ENCODE data around the gene CTXN1.
"Not testable (repeated sequence)": the region's sequence is repeated elsewhere in the genome, so short reads cannot be mapped to it uniquely, and the experiment has no call there.

CTXN1 gene

DNA sequence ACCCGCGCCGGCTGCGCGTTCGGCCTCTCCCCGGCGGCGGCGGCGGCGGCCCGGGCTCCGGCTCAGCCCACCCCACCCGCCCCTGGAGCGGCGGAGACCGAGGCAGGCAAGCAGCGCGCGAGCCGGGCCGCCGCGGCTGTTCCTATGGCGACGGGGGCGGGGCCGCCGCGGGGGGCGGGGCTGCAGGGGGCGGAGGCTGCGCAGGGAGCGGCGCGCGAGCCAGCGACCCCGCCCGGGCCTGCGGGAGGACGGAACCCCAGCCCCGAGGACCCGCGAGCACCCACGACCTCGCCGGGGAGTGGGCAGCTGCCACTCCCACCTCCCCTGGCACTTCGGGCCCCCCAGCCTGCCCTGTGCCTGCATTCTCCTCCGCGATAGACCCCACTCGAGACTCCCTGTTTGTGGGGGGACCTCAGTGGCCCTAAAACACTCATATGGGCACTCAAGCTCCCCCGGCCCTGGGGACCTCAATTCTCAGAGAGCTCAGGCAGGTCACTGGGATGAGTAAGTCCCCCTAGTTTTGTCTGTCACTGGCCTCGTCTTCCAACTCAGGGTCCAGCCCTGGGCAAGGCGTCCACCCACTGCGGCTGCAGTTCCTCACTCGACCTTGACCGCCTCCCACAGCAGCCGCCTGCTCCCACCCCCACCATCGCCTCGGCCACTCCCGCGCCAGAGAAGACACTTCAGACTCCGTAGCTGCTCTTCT is at the start of gene CTXN1:
CTXN1 (minus strand) TSS at position 115 of the 706 bp plus-strand sequence. CDS start 597 bp downstream, outside the sequence.
- peak; percentile 81 for DNase-seq

- DNase-seq = no peak
These were observed 49.1 kb upstream of the CTXN1 start for GRCh38 chr19:7975037-7975436.

DNA sequence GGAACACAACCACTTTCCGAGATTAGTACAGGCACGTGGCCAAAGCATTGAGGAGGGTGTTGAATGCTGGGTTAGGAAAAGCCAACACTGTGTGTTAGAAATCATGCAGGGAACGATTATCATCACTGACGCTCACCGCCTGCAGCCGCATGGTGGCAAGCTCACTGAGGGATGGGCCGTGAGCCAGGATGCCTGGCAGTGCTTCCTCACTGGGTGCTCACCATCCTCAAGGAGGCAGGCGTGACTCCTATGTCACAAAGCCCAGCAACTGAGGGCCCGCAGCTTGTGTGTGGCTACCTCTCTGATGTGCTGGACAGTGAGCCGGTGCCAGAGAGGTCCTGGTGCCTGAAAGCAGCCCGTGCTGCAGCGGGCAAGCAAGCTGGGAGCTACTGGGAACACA is 47.9 kb upstream of the CTXN1 start:
- no peak for DNase-seq

DNA sequence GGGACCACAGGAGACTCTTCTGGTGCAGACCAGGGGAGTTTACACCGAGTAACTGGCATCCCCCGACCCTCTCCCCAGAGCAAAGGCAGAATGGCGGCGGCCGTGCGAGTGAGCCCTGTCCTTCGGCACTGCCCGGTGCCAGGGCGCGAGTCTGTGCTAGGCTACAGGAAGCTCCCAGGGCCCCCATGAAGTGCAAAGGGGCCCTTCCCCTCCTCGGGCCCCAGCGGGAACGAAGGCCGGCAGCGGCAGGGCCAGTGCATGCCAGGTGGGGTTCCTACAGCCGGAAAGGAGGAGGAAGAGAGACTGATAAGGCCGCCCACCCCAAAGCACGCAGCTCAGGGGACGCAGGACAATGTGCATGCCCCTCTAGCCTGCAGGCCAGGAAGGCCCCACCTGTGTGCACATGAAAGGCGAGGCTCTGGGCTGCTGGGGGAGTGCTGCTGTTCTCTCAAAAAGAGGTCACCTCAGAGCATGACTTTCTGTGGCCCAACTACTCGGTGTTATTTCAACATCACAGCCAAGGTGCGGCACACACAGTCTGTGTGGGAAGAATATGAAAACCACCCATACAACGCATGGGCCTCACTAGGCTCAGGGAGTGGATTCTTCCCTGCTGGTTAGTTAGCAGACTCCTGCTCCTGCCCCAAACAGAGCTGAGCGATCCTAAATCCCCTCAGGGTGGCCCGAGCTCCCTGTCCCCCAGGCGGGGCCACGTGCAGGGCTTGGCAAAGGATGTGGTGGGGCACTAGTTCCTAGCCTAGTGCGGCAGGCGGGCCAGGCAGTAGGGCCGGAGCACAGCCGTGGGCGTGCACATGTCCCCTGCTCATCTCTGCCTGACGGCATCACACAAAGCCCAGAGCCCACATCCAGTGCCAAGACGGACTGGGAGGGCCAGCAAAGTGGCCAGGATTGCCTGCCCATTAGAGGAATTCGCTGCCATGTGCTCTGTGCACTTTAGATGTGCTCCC is 45.9 kb upstream of the CTXN1 start:
- DNase-seq = no peak

GRCh38 chr19:7970716-7971448 is 44.9 kb upstream of the CTXN1 start:
- no peak for DNase-seq

- DNase-seq = no peak
These were observed 43.6 kb upstream of the CTXN1 start for GRCh38 chr19:7969555-7969939.

GRCh38 chr19:7968796-7969554 is 43.0 kb upstream of the CTXN1 start:
- DNase-seq = no peak

DNA sequence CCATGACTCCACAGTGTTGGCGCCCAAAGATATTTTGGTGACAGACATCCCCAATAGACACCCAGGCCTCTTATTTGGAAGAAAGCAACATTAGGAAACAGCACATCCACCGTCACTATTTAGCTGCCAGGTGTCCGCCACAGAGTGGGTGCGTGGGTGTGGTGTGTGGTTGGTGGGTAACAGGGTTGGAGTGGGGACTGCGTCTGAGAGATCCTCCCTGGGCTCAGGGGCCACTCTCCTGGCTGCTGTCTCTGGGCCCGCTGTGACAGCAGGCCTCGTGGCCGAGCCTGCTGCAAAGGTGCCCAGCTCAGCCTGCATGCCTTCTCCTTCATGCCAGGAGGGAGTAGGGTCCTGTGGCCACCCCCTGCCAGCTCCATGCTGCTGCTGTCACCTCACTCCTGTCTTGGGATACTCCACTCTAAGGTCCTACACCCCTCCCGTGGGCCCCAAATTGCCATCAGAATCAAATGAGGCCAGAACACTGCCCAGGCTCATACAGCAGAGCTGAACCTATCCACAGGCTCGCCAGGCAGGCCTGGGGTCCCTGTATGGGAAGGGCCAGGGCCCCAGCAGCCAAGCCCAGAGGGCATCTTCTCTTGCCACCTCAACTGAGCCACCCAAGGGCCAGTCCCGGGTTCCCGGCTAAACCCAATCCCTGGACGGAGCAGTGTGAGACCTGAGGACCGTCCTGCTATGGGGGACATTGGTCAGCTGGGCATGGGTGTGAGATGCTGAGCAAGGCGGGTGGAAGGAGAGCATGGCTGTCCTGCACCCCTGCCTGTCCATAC is 42.3 kb upstream of the CTXN1 start:
- no peak for DNase-seq

DNA sequence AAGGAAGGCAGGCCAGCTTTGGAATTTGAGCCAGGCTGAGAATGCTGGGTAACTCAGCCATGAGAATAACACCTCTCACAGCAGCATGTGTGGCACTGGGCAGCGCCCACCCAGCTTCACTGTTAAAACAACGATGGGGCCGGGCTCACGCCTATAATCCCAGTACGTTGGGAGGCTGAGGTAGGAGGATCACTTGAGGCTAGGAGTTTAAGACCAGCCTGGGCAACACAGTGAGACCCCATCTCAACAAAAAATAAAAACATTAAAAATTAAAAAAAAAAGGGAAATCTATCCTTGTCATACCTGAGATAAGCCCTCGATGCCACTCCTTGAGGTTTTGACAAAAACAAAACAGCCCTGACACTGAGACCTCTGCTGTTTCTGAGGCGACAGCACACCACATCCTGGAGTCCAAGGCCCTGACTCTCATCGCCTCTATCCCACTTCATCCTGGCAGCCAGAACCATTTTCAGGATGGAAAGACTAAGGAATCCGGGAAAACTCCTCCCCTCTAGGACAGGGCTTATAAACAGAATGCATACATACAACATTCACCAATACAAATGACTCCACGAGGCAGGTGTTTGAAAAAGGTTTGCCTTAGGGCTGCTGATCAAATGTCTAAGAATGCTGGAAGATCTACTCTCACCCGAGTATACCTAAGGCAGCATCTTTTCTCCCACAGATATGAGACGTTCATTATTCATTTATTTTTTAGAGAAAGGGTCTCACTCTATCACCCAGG is 40.2 kb upstream of the CTXN1 start:
- DNase-seq = no peak

GRCh38 chr19:7965259-7965841 is 39.4 kb upstream of the CTXN1 start:
- no peak for DNase-seq

DNA sequence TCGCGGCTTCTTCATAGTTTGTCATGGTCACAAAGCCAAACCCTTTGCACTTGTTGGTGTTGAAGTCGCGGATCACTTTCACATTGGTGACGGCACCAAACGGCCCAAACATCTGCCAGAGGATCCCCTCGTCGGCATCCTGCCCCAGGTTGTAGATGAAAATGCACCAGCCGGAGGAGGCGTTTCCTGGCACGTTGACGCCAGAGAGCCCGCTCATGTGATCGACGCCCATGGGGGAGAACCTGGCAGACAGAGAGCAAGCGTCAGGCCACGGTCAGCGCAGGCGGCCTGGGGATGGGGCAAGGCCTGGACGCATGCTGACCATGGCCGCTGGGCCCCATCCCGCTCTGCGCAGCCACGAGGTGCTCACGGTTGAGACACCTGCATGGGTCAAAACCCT is 37.6 kb upstream of the CTXN1 start:
- DNase-seq = no peak

DNA sequence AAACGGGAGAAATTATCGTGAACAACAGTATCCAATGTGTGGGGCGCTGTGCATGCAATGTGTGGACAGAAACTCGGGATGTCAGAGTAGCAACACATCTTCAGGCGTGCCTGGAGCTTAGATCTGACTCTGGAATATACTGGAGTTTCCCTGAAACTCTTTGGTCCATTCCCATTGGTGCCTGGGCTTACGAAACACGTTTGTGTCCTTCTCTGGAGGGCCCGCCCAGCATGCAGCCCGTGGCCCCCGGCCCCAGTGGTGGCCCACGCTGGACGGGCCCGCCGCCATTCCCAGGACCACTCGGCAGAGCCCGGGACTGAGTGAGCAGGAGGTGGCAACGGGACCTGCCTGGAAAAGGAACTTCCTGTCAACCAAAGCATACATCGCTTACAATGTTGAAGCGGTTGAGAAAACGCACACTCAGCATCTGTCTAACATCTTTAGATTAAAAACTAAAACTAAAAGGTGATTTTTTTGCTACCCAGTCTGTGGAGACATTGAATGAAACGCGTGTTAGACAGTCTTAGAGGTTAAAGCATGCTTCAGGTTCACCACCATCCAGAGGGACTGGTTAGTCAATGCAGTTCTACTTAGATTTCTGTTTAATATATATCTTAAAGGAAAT is 36.8 kb upstream of the CTXN1 start:
- no peak for DNase-seq

- DNase-seq = no peak
These were observed 36.1 kb upstream of the CTXN1 start for GRCh38 chr19:7961920-7962626.

DNA sequence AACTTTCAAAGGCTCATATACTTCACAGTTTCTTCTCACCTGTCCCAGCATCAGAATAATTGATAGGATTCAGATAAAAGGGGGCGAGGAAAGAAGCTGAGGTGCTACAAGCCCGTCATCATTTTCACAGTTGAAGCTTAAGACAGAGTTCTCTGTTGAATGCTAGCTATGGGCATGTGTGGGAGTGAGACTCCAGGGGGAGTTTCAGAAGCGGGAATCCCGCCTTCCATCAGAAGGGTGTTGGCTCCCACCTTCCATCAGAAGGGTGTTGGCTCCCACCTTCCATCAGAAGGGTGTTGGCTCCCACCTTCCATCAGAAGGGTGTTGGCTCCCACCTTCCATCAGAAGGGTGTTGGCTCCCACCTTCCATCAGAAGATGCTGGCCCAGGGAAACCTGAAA is 35.1 kb upstream of the CTXN1 start:
- DNase-seq = not testable (repeated sequence)

DNA sequence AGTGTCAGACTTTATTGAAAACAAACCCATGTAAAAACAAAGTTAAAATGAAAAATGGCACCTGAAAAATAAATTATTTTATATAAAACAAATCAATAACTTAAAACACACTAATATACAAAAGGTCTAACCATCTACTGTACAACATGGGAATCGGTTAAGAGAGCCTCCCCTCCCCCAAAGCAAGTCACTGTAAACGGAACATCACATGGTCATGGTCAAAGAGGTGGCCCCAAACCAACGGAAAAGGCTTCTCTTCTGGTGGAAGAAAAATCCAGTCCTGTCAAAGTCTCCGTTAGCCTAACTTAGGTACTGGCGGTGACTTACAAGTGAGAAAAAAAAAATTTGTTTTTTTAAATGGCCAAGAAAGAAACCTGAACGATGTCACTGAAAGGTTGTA is 33.3 kb upstream of the CTXN1 start:
- no peak for DNase-seq

GRCh38 chr19:7955696-7956095 is 29.8 kb upstream of the CTXN1 start:
- no peak for DNase-seq

DNA sequence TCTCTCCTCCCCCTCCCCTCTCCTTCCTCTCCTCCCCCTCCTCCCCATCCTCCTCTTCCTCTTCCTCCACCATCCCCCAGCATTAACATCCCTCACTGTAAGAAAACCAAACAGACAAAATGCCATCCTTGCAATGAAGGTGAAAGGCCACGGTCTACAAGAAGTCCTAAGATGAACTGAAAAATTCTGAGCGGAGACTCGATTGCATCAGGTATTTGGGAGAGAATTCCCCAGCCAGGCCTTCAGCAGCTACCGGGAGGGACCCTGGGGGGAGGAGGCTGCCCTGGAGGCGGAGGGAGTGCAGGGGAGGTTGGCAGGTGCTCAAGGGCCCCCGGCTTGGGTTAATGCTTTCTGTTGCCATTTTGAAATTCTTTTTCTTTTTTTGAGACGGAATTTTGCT is 27.6 kb upstream of the CTXN1 start:
- DNase-seq = no peak

DNA sequence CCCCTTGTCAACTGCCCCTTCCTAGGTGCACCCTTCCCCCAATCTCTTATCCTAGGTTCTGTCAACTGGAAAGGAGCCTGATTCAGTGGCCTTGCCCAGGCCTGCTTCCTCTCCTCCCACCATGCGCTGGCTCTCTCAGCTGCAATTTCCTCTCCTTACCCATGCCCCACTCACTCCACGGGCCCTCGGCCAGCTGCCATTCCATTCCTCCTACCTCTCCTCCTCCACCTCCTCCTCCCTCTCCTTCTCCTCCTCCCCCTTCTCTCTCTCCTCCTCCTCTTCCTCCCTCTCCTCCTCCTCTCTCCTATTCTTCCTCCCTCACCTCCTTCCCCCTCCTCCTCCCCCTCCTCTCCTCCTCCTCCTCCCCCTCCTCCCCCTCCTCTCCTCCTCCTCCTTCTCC is 27.1 kb upstream of the CTXN1 start:
- no peak for DNase-seq

GRCh38 chr19:7947939-7948338 is 22.0 kb upstream of the CTXN1 start:
- no peak for DNase-seq
